Measurements from ENCODE around the gene DPH5. TPM values are rescaled to one million over a fixed set of nuclear protein-coding genes. Genes with fewer than 3 reads are reported as not detected.

Gene DPH5
- polyA plus RNA-seq, 1 of the 3 experiments (the other 2 are of a cell fraction): 36.6 TPM

- CTCF ChIA-PET: no interaction called here
Measured at GRCh38 chr1:100972185-100972584, 53.4 kb downstream of the DPH5 start.

DNA sequence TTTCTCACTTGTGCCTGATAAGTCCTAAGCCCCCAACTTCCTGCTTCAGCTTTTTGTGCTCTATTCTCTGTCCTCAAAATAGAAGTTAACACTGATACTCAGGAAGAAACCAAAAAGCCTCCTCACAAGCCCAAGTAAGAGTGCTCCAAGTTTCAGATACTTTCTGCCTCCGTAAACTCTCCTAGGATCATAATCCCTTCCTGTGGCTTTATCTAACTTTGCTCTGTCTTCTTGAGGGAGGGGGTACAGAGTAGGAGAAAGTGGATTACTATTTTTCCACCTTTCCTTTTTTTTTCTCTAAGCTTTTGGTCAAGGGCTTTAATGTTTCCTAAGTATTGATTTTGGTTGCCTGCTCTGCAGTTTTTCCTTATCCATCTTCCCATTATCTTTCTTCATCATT, 54.6 kb downstream of the DPH5 start:
- Histone ChIP-seq H3K9me2 (no peaks in the 10 kb centered on the region), H3F3A (replicated peaks; ENCODE audit: insufficient read depth) (no peaks in the 10 kb centered on the region), H3K27ac (ENCODE audit: low read depth in 2 of 2, low read length in 1 of 2) (no peak overlapping the region), H4K20me1 (ENCODE audit: insufficient read depth) (no peaks in the 10 kb centered on the region), H3K4me3 (ENCODE audit: low read depth in 2 of 2, low read length in 1 of 2) (no peak overlapping the region), H3K4me2 (no peak overlapping the region), H3K9me3 (no peaks in the 10 kb centered on the region), H3K27me3 (ENCODE audit: insufficient read depth) (no peaks in the 10 kb centered on the region), H3K9ac (no peak overlapping the region), H3K4me1 (ENCODE audit: control insufficient read depth in 1 of 2, insufficient read depth in 2 of 2, low read depth in 1 of 2, low read length in 1 of 2) (no peaks in the 10 kb centered on the region; a peak in 1 of 4 replicates), H2AFZ (ENCODE audit: low read depth) (no peak overlapping the region), H3K36me3 (replicated peaks in 1 of 2; ENCODE audit: control insufficient read depth in 1 of 2, insufficient read depth in 2 of 2, low read length in 1 of 2) (peaks cover 46 to 49% of the 10 kb centered on the region in 2 experiments), H3K79me2 (ENCODE audit: insufficient read depth) (no peaks in the 10 kb centered on the region)
- POLR2A ChIA-PET: interaction anchor here (0.7 kb wide), 1 partner anchor 12 kb away, joined by 4 read pairs; no protein-coding TSS in a partner anchor
- WGBS (ENCODE audit: low lambda C conversion rate): 93% methylated on average over 1 of the region's 1 CpG
- TF ChIP-seq ZBTB33 (IDR thresholded peaks at IDR 0.05; ENCODE audit: borderline replicate concordance, low read depth) (no peak), JUND (IDR thresholded peaks at IDR 0.05) (no peak), RXRA (IDR thresholded peaks at IDR 0.05; ENCODE audit: borderline replicate concordance, low read depth) (no peak), NFIC (IDR thresholded peaks at IDR 0.05; ENCODE audit: borderline replicate concordance) (no peak), TEAD4 (IDR thresholded peaks at IDR 0.05; ENCODE audit: borderline replicate concordance, insufficient read depth) (no peak), TCF12 (IDR thresholded peaks at IDR 0.05) (no peak), EP300 (IDR thresholded peaks at IDR 0.05; ENCODE audit: borderline replicate concordance in 1 of 2, low read depth in 1 of 2, low read length in 1 of 2) (no peak), FOXJ3 (CRISPR knock-in tag; IDR thresholded peaks at IDR 0.05) (no peak)
- TF ChIP-seq, protein P1, sequence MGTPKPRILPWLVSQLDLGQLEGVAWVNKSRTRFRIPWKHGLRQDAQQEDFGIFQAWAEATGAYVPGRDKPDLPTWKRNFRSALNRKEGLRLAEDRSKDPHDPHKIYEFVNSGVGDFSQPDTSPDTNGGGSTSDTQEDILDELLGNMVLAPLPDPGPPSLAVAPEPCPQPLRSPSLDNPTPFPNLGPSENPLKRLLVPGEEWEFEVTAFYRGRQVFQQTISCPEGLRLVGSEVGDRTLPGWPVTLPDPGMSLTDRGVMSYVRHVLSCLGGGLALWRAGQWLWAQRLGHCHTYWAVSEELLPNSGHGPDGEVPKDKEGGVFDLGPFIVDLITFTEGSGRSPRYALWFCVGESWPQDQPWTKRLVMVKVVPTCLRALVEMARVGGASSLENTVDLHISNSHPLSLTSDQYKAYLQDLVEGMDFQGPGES (IDR thresholded peaks at IDR 0.05; ENCODE audit: low read depth, low read length): no peak
- CTCF ChIA-PET: interaction anchor here (0.9 kb wide), 1 partner anchor 268 kb away, joined by 3 read pairs; no protein-coding TSS in a partner anchor
- no peak for DNase-seq

More at GRCh38 chr1:100972185-100972584, 53.4 kb downstream of the DPH5 start:
- no peak overlapping the region for H3K4me3 ChIP-seq (ENCODE audit: low read depth in 2 of 2, low read length in 1 of 2)
- no peaks in the 10 kb centered on the region for H3F3A ChIP-seq (replicated peaks; ENCODE audit: insufficient read depth)
- peak; percentile 1 for DNase-seq
- H3K27me3 ChIP-seq (ENCODE audit: insufficient read depth): no peaks in the 10 kb centered on the region
- H3K79me2 ChIP-seq (ENCODE audit: insufficient read depth): no peaks in the 10 kb centered on the region
- no peaks in the 10 kb centered on the region for H4K20me1 ChIP-seq (ENCODE audit: insufficient read depth)
- H2AFZ ChIP-seq (ENCODE audit: low read depth): no peak overlapping the region
- TF ChIP-seq POLR2AphosphoS5 (IDR thresholded peaks at IDR 0.05; ENCODE audit: low read depth, low read length): no peak
- TF ChIP-seq EP300 (IDR thresholded peaks at IDR 0.05; ENCODE audit: borderline replicate concordance in 1 of 2, low read depth in 1 of 2, low read length in 1 of 2): no peak
- no peak for TF ChIP-seq EZH2phosphoT487 (IDR thresholded peaks at IDR 0.05; ENCODE audit: borderline replicate concordance, low read depth)
- no peak for TF ChIP-seq FOSL2 (IDR thresholded peaks at IDR 0.05; ENCODE audit: borderline replicate concordance, low read depth)
- no peak for TF ChIP-seq ZBTB33 (IDR thresholded peaks at IDR 0.05; ENCODE audit: borderline replicate concordance, low read depth)
- TF ChIP-seq TEAD4 (IDR thresholded peaks at IDR 0.05; ENCODE audit: borderline replicate concordance, insufficient read depth): no peak
- no peak for TF ChIP-seq RCOR1 (IDR thresholded peaks at IDR 0.05; ENCODE audit: low read length)
- TF ChIP-seq USF1 (IDR thresholded peaks at IDR 0.05; ENCODE audit: borderline replicate concordance, low read depth): no peak
- TF ChIP-seq JUND (IDR thresholded peaks at IDR 0.05): no peak
- TF ChIP-seq RFX5 (IDR thresholded peaks at IDR 0.05; ENCODE audit: low read length): no peak
- POLR2A ChIA-PET: no interaction called here
- H3K36me3 ChIP-seq (replicated peaks in 1 of 2; ENCODE audit: control insufficient read depth in 1 of 2, insufficient read depth in 2 of 2, low read length in 1 of 2): peaks cover 48 to 51% of the 10 kb centered on the region in 2 experiments
- no peak overlapping the region for H3K27ac ChIP-seq (ENCODE audit: low read depth in 2 of 2, low read length in 1 of 2)
- H3K4me2 ChIP-seq: no peak overlapping the region
- no peaks in the 10 kb centered on the region for H3K9me2 ChIP-seq
- no peaks in the 10 kb centered on the region; a peak in 1 of 4 replicates for H3K4me1 ChIP-seq (ENCODE audit: control insufficient read depth in 1 of 2, insufficient read depth in 2 of 2, low read depth in 1 of 2, low read length in 1 of 2)
- WGBS (ENCODE audit: low lambda C conversion rate): 49% methylated on average over 1 of the region's 1 CpG
- H3K9me3 ChIP-seq: no peaks in the 10 kb centered on the region
- H3K9ac ChIP-seq: no peak overlapping the region

Measured in SK-N-SH (cell line).